KBM-7 (cell line): ENCODE measurements around the gene CHST7.

Experiments used
- DNase-seq: peaks from one replicate; pipeline ENCODE4 v3.0.0-alpha.2; 2015
- in situ Hi-C: fragments of 300-500 bp; cut with MboI; formaldehyde crosslinking; loops from 2 replicates; pipeline ENCODE4 v1.14.3; 2020; ENCODE audit warnings: low sequenced_read_pairs, low pct_unique_long_range_greater_than_20kb, mixed read lengths

The CHST7 gene

DNA sequence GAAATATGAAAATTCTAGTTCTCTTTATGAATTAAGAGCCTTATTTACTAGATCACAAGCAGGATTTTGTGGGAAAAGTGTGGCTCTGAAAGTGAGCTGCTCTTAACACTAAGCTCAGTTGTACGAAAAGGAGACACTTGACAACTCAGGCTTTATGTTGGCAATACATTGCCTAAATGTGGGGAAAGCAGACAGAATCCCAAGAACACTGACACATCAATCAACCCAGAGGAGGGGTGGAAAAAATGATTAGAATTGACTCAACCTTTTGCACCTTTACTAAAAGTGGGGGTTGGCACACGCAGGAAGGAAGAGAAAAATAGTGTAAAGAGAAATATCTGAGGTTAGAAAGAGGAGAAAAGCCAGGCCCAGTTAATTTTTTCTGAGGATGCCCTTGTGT, 61.6 kb downstream of the CHST7 start:
- DNase-seq: no peak
- in situ Hi-C loops: no loop called here

DNA sequence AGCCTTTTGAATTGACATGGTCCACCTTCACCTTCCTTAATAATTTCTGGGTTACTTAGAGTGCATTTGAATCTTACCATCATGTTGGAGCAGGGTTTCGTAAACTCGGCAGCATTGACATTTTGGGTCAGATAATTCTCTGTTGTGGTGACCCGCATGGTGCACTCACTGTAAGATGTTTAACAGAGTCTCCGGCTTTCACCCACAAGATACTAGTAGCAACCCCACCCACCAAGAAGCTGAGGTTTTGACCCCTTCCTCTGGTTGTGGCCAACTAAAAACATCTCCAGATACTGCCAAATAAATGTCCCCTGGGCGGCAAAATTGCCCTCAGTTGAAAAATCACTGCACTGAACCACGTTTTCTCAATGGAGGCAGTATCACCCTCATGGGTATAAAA, 62.7 kb downstream of the CHST7 start:
- DNase-seq: no peak
- in situ Hi-C loops: no loop called here

DNA sequence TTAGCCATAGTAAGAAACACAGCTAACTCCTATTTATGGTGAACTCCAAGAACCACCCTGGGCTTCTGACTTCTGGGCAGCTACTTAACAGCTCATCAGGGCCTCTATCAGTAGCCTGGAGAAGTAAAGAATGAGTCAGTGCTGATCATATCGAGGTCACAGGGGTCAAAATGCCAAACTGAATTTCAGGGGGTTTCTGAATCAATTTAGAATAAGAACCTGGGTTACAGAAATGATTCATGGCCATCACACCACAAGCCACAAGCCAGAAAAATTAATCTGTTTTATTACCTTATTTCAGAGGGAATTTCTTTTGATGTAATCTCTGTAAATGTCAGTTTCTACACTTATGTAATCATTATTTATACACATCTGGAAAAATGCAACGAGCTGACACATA, 64.4 kb downstream of the CHST7 start:
- no peak for DNase-seq
- in situ Hi-C loops: no loop called here

DNA sequence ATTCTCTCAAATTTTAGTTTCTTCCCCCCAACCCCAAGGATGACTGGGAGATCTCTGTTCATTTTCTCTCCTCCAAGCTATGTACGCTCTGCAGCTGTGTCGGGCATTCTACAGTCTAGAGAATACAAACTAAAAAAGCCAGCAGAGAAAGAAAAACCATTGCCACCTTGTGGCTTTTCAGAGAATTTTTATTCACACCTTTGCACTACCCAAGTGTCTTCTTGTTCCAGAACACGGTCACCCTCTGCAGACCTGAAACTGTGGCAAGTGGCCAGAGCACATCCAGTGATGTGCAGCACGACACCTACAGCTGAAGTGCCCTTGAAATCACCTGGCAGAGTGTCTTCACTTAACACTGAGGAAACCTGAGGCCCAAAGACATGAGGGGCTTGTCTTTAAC, 68.6 kb downstream of the CHST7 start:
- in situ Hi-C loops: no loop called here

DNA sequence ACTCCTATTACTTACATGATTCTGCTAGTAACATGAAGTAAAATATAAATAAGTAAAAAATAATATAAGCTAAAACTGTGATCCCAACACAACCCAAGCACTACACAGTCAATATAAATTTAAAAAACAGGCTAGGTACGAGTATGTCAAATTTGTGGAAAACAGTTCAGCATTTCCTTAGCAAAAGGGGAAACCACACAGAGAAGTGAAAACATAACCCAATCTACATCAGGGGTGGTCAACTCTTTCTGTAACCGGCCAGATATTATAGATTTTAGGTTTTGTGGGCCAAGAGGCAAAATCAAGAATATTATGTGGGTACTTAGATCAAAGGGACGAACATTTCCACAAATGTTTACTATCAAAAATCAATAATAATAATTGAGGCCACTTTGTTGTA, 70.1 kb downstream of the CHST7 start:
- in situ Hi-C loops: no loop called here

More for the DNA sequence above, 68.6 kb downstream of the CHST7 start:
- DNase-seq: peak; percentile 80

DNA sequence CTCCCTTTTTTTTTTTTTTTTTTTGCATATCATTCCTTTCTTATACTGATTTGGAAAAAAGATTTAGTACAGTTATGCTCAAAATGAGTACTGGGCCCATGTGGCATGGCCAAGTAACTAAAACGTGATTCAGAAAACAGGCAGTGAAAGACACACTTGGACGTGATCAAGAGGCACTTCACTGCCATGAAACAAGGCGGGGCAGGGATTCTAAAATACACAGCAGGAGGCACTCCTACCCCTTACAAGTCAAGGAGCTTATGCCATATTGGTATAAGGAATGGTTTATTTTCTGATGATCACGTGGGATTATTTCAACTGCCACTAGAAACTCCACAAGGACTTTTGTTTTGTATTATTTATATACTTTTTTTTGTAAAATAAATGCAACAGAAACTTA, 72.0 kb downstream of the CHST7 start:
- DNase-seq: no peak
- in situ Hi-C loops: no loop called here

More for the DNA sequence above, 70.1 kb downstream of the CHST7 start:
- DNase-seq: no peak

DNA sequence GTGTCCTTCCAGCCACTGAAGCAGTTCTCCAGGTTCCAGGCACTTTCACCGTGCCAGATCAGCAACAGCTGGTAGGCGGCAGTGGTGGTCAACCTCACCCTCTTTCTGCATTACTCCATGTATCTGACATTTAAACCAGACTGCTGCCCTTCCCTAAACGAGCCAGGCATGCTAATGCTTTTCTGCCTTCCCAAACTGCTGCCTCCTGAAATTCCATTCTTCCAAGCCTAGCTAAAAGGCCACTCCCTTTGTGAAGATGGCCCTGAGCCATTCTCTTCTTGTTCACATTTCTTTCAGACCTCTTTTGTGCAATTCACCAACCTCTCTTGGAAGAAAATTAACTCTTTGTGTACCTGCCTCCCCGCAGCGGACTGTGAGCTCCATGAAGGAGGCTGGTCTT, 73.7 kb downstream of the CHST7 start:
- no peak for DNase-seq
- in situ Hi-C loops: no loop called here
